Smooth muscle cell (in vitro differentiated cells): Measurements from ENCODE around the gene GNB5. TPM values are rescaled to one million over a fixed set of nuclear protein-coding genes. Genes with fewer than 3 reads are reported as not detected.

Experiments
- DNase-seq: peaks from one replicate; lab custom pipeline; 2025; ENCODE audit not compliant: unreplicated experiment; lab: John Stamatoyannopoulos, UW
- H2AFZ ChIP-seq: fragments of 200-600 bp; sonication (generic); 2 replicates; pipeline ENCODE4 v1.6.0; 2016; ENCODE audit warnings: antibody characterized with exemption, low read depth, mild to moderate bottlenecking
- H3F3A ChIP-seq: fragments of 200-600 bp; sonication (generic); 2 replicates; pipeline ENCODE4 v1.6.0; 2017; ENCODE audit warnings: antibody characterized with exemption, low read depth
- H3K27ac ChIP-seq: fragments of 200-600 bp; sonication (generic); 2 replicates; pipeline ENCODE4 v1.5.1; 2016; ENCODE audit warnings: low read depth, mild to moderate bottlenecking
- H3K27me3 ChIP-seq: fragments of 200-600 bp; sonication (generic); 2 replicates; pipeline ENCODE4 v1.6.1; 2016; ENCODE audit warnings: low read depth, mild to moderate bottlenecking
- H3K36me3 ChIP-seq: fragments of 200-600 bp; sonication (generic); 2 replicates; pipeline ENCODE4 v1.5.1; 2016; ENCODE audit warnings: low read depth
- H3K4me1 ChIP-seq: fragments of 200-600 bp; sonication (generic); 2 replicates; pipeline ENCODE4 v1.5.1; 2016; ENCODE audit warnings: low read depth
- H3K4me2 ChIP-seq: fragments of 200-600 bp; sonication (generic); 2 replicates; pipeline ENCODE4 v1.6.0; 2016; ENCODE audit warnings: mild to moderate bottlenecking
- H3K4me3 ChIP-seq: fragments of 200-600 bp; sonication (generic); 2 replicates; pipeline ENCODE4 v1.5.1; 2016; ENCODE audit warnings: mild to moderate bottlenecking
- H3K79me2 ChIP-seq: fragments of 200-600 bp; sonication (generic); 2 replicates; pipeline ENCODE4 v1.6.0; 2016; ENCODE audit warnings: low read depth, mild to moderate bottlenecking
- H3K9ac ChIP-seq: fragments of 200-600 bp; sonication (generic); 2 replicates; pipeline ENCODE4 v1.6.0; 2016; ENCODE audit warnings: low read depth
- H3K9me3 ChIP-seq: fragments of 200-600 bp; sonication (generic); replicated peaks from 2 replicates; pipeline ENCODE4 v1.5.1; 2016; ENCODE audit warnings: low read depth
- H4K20me1 ChIP-seq: fragments of 200-600 bp; sonication (generic); 2 replicates; pipeline ENCODE4 v1.6.0; 2016; ENCODE audit warnings: low read depth
- WGBS: methylation state at CpG from one replicate; pipeline ENCODE4 v1.1.7; 2016; ENCODE audit warnings: low lambda C conversion rate; 5-methylcytosine and 5-hydroxymethylcytosine counted together
- polyA plus RNA-seq: library from polyadenylated mRNA; unstranded; fragments of >200 nt; fragmentation: Nextera tagmentation; extraction: Ambion mirVana; gene quantifications from 2 replicates; pipeline ENCODE4 v1.2.1, GENCODE V29; 2016
- total RNA-seq: library from RNA; depleted of rRNA; stranded (reverse); fragments of >200 nt; gene quantifications from 2 replicates; pipeline ENCODE4 v1.2.3, GENCODE V29; 2014
- TF ChIP-seq, protein P1 (sequence below): fragments of 200-600 bp; sonication (generic); IDR thresholded peaks from 2 replicates; pipeline ENCODE4 v1.5.1; 2017; ENCODE audit warnings: borderline replicate concordance, mild to moderate bottlenecking, antibody characterized with exemption; ENCODE audit not compliant: insufficient read depth, poor library complexity, severe bottlenecking

Gene GNB5
- total and polyA plus RNA-seq, 2 experiments from 2014 or later = 14.0 to 25.1 TPM

GRCh38 chr15:52105846-52106245, 85.3 kb downstream of the GNB5 start:
- H3K36me3 ChIP-seq = no peaks in the 10 kb centered on the region
- H3K9ac ChIP-seq = no peak overlapping the region
- no peak overlapping the region for H3K4me3 ChIP-seq
- no peaks in the 10 kb centered on the region for H3K9me3 ChIP-seq
- H3K27me3 ChIP-seq = peaks cover 13% of the 10 kb centered on the region
- TF ChIP-seq, protein P1, sequence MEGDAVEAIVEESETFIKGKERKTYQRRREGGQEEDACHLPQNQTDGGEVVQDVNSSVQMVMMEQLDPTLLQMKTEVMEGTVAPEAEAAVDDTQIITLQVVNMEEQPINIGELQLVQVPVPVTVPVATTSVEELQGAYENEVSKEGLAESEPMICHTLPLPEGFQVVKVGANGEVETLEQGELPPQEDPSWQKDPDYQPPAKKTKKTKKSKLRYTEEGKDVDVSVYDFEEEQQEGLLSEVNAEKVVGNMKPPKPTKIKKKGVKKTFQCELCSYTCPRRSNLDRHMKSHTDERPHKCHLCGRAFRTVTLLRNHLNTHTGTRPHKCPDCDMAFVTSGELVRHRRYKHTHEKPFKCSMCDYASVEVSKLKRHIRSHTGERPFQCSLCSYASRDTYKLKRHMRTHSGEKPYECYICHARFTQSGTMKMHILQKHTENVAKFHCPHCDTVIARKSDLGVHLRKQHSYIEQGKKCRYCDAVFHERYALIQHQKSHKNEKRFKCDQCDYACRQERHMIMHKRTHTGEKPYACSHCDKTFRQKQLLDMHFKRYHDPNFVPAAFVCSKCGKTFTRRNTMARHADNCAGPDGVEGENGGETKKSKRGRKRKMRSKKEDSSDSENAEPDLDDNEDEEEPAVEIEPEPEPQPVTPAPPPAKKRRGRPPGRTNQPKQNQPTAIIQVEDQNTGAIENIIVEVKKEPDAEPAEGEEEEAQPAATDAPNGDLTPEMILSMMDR = no peak
- no peaks in the 10 kb centered on the region for H3K4me1 ChIP-seq
- no peak overlapping the region for H3K27ac ChIP-seq
- no peak overlapping the region for H2AFZ ChIP-seq
- H4K20me1 ChIP-seq = no peaks in the 10 kb centered on the region
- H3F3A ChIP-seq = peaks cover 3% of the 10 kb centered on the region
- DNase-seq = no peak
- no peaks in the 10 kb centered on the region for H3K79me2 ChIP-seq
- H3K4me2 ChIP-seq = no peak overlapping the region
- 95% methylated on average over 2 of the region's 2 CpGs for WGBS

- Histone ChIP-seq H3K27ac (no peak overlapping the region), H3K36me3 (no peaks in the 10 kb centered on the region), H3K9ac (no peak overlapping the region), H2AFZ (no peak overlapping the region), H3K27me3 (peaks cover 1% of the 10 kb centered on the region), H3K4me1 (no peaks in the 10 kb centered on the region), H3K79me2 (no peaks in the 10 kb centered on the region), H3F3A (peaks cover 3% of the 10 kb centered on the region), H3K9me3 (no peaks in the 10 kb centered on the region), H4K20me1 (no peaks in the 10 kb centered on the region), H3K4me2 (no peak overlapping the region), H3K4me3 (no peak overlapping the region)
- DNase-seq = no peak
- TF ChIP-seq, protein P1 = no peak
- WGBS = 92% methylated on average over 5 of the region's 5 CpGs
Observed at GRCh38 chr15:52104532-52105004, 86.6 kb downstream of the GNB5 start.

DNA sequence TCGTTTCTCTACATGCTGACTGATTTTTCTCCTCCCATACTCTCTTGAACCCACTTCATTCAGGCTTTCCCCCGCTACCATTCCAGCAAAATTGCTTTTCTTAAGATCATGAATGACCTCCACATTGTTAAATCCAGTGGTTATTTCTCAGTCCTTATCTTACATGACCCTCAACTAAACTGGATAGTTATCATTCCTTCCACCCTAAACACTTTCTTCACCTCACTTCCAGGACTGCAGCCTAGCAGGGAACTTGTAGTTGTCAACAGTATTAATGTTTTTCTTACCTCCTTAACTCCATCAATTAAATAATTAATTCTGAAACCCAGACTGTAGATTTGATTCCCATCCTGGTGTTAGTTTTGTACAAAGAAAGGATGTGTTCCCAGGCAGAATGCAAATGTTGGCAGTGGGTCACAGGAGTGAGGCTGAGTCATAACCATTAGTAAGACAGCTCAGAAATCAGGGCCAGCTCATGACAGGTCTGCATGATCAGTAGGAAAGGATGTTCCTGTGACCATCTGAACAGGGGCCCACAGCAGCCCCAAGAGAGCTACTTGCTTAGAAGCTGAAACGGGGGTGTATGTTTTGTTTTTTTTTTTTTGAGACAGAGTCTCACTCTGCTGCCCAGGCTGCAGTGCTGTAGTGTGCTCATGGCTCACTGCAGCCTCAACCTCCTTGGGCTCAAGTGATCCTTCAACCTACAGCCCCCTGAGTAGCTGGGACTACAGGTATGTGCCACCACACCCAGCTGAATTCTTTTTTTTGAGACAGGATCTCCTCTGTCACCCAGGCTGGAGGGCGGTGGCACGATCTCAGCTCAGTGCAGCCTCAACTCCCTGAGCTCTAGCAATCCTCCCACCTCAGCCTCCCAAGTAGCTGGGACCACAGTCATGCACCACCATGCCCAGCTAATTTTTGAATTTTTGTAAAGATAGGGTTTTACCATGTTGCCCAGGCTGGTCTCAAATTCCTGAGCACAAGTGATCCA, 87.7 kb downstream of the GNB5 start:
- Histone ChIP-seq H3K27ac (peak overlapping the region; percentile 79), H3K27me3 (no peaks in the 10 kb centered on the region), H3K4me2 (peak overlapping the region; percentile 71), H3K4me1 (no peaks in the 10 kb centered on the region), H3K9ac (peak overlapping the region; percentile 2), H3K4me3 (no peak overlapping the region), H3K79me2 (no peaks in the 10 kb centered on the region), H3F3A (peaks cover 3% of the 10 kb centered on the region), H3K9me3 (no peaks in the 10 kb centered on the region), H2AFZ (no peak overlapping the region), H4K20me1 (no peaks in the 10 kb centered on the region), H3K36me3 (no peaks in the 10 kb centered on the region)
- TF ChIP-seq, protein P1 = no peak
- no peak for DNase-seq
- WGBS = 73% methylated on average over 5 of the region's 5 CpGs
